Measurements from ENCODE around the gene RHOBTB1.

The RHOBTB1 gene

DNA sequence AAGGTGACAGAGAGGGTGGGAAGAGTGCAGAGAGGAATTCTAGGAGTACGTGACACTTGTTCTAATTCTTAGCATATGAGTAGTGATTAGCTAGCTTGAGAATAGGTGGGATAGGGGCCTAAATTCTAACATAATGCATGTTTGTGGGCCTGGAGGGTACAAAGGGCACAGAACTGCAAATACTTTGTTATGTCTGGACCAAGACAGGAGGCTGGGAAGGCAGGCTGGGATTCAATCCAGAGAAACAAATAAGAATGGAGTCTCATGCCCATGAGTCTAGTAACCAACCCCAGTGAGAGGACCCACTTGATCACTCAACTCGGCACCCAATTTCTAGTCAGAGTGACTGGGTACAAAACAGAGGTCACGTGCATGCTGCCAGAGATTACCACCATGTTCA lies 40.9 kb downstream of the RHOBTB1 start:
- DNase-seq: no peak

- no peak for DNase-seq
Observed at GRCh38 chr10:60901561-60902235, 42.3 kb downstream of the RHOBTB1 start.

DNA sequence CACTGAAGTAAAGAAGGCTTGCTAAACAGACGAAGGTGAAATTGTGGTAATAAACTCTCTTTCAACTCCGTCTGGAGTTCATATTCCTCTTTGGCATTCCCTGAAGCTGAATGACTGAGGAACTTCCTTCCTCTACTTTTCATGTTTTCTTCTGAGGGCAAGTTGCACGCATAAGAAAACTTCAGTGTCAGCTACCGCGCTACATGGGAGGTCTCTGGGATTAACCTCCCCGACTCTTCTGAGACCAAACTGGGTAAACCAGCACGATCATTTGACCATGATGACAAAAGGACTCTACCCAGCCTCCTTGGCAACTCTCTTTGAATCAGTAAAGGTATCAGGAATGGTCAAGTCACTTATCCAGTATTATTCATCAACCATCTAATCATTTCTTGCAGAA lies 44.7 kb downstream of the RHOBTB1 start:
- DNase-seq: no peak

GRCh38 chr10:60898321-60898720 lies 45.7 kb downstream of the RHOBTB1 start:
- no peak for DNase-seq

- DNase-seq: no peak
Observed at GRCh38 chr10:60896810-60897209, 47.2 kb downstream of the RHOBTB1 start.

- DNase-seq: no peak
Observed at GRCh38 chr10:60896033-60896432, 48.0 kb downstream of the RHOBTB1 start.

DNA sequence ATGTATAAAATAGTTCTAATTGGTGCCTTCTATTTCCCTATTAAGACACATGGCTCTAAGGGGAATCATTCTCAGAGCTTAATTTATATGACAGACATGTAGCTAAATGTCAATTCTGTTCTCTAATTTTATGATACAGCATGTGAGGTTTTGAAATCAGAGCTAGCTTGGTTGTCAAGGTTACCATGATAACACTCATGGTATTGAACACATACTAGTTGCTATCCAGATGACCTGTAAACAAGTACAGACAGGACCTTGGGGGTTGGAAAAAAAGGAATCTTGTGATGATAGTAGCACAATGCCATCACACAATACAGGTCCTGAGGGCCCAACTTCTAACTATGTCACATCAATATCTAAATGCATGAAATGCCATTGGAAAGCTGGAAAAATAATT lies 49.2 kb downstream of the RHOBTB1 start:
- no peak for DNase-seq

DNA sequence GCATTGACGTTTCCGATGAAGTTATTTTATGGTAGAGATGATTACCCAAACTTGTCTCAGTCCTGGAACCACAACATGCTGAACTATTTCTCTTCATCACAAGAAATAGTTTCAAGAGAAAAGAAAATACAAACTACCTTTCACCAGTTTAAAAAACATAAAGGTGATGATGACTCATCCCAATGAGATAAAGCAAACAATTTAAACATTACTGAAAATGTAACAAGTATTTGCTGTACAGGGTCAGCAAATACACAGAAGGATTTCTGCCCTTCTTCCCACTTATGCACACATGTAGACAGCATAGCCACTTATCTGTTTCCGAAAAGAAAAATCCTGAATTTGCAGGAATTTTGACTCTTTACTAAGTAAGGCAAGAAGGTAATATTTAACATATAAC lies 50.8 kb downstream of the RHOBTB1 start:
- DNase-seq: no peak

DNA sequence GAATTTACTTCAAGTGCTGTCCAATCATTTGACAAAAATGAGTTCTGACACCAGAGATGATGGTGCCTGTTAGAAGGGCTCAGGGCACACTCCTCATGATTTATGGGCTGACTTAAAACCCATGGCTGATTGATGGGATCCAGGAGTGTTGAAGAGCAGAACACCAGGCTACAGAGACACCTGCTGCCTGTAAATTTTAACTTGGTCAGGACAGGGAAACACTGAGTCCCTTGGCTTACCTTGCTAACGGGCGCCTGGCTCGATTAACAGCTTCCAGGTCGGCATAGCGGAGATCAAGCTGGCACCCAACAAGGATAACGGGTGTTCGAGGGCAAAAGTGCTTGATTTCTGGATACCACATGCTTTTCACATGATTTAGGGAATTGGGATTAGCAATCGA lies 51.4 kb downstream of the RHOBTB1 start:
- DNase-seq: no peak

DNA sequence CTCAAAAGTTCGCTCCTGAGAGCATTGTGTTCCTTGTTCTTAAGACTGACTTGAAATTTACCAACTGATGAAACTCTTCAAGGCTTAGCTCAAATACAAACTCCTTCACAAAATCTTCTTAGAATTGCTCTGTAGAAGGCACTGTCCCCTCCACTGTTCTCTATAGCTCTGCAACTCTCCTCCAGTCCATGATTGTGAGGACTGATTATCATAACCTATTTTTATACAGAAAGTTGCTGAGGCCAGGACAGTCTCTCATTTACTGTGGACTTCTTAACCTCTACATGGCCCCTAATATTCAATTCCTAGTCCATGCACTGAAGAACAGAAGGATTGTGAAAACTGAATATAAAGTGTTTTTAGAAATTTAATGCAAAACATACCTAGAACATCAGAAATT lies 53.2 kb downstream of the RHOBTB1 start:
- no peak for DNase-seq

GRCh38 chr10:60883187-60883586 lies 60.8 kb downstream of the RHOBTB1 start:
- no peak for DNase-seq

- DNase-seq: no peak
Observed at GRCh38 chr10:60878224-60878623, 65.8 kb downstream of the RHOBTB1 start.

- DNase-seq: no peak
Observed at GRCh38 chr10:60877777-60878120, 66.2 kb downstream of the RHOBTB1 start.

GRCh38 chr10:60877061-60877776 lies 66.8 kb downstream of the RHOBTB1 start:
- no peak for DNase-seq

GRCh38 chr10:60873758-60874157 lies 70.2 kb downstream of the RHOBTB1 start:
- no peak for DNase-seq

GRCh38 chr10:60872451-60872850 lies 71.5 kb downstream of the RHOBTB1 start:
- DNase-seq: no peak

- DNase-seq: no peak
Observed at GRCh38 chr10:60871215-60871614, 72.8 kb downstream of the RHOBTB1 start.

GRCh38 chr10:60870803-60871202 lies 73.2 kb downstream of the RHOBTB1 start:
- no peak for DNase-seq

- DNase-seq: no peak
Observed at GRCh38 chr10:60870416-60870728, 73.6 kb downstream of the RHOBTB1 start.

DNA sequence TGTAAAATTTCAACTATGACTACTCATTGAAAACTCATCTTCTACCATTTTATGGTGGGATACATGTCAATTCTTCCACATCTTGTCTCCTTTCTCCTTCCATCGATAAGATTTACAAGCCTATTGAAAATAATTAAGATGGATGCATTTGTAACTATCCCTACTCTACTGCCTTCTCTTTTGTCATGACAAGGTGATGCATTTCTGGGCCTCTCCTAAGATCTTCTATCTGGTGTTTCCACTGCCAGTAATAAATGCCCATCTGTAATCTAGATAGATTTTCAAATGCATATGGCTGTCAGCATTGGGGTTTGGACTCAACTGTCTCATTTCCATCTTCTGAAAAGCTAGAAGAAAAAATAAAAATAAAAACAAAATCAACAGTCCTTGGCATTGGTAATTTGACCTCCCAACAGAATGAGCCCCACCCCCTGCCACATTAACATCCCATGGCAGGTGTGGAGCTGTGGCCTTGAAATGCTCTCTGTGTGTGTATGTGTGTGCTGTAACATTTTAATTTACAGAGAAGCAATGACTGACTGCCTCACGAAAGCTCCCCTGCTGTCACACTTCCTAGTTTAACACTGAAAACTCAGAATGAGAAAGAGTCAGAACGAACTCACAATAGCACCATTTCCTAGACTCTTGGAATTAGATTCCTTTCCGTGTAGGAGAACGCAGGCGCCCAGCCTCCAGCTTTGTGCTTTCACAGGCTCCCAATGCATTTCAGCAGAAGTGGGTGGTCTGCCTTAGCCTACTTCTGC lies 74.2 kb downstream of the RHOBTB1 start:
- no peak for DNase-seq

GRCh38 chr10:60868946-60869345 lies 75.0 kb downstream of the RHOBTB1 start:
- no peak for DNase-seq

- no peak for DNase-seq
Observed at GRCh38 chr10:60865198-60865783, 78.7 kb downstream of the RHOBTB1 start.

DNA sequence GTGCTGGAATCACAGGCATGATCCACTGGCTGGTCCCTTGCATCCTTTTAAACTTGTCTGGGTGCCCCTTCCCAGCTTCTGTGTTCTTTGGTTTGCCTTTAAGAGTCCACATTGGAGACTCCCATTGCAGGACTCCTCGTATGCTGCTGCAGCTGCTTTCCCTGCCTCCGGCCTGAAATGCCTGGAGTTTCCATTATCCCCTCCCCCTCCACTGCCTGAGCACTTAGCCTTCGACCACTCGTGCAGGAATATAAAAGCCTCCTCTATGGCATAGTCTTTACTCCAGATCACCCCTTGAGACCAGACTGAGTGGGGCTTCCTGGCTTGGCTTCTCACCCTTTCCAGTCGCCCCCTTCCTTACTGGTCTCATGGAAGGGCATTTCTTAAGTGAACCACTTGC lies 80.2 kb downstream of the RHOBTB1 start:
- DNase-seq: no peak

DNA sequence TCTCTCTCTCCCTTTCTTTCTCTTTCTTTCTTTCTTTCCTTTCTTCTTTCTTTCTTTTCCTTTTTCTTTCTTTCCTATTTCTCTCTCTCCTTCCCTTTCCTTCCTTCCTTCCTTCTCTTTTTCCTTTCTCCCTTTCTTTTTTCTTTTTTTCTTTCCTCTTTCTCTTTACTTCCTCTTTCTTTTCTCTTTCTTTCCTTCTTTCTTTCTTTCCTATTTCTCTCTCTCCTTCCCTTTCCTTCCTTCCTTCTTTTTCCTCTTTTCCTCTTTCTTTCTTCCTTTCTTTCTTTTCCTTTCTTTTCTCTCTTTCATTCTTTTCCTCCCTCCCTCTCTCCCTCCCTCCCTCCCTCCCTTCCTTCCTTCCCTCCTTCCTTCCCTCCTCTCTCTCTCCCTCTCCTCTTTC lies 81.5 kb downstream of the RHOBTB1 start:
- DNase-seq: no peak
